Panc1 (cell line): ENCODE measurements around the gene CDC42EP3. TPM values are rescaled to one million over a fixed set of nuclear protein-coding genes. Genes with fewer than 3 reads are reported as not detected.

Experiments used
- ATAC-seq: fragments of 200-7000 bp; cut with Tn5 transposase; 2 replicates; pipeline ENCODE4 v1.9.1; 2020; ENCODE audit warnings: mild to moderate bottlenecking, moderate library complexity
- BruUV-seq: library from RNA; stranded (reverse); fragments of 400-500 nt; replicated peaks from 2 replicates; lab custom pipeline; 2021; lab: Mats Ljungman, UMichigan
- CTCF ChIA-PET: fragments of 300-600 bp; sonication (Branson Sonifier 250); formaldehyde crosslinking; loops from one replicate; lab custom pipeline; 2022; ENCODE audit warnings: antibody characterized with exemption; lab: Charles Lee
- POLR2A ChIA-PET: fragments of 300-600 bp; sonication (Branson Sonifier 250); formaldehyde crosslinking; loops from one replicate; lab custom pipeline; 2022; ENCODE audit warnings: antibody characterized with exemption; lab: Charles Lee
- DNase-seq: peaks from one replicate; pipeline ENCODE4 v3.0.0-alpha.2; 2010; ENCODE audit warnings: low read depth, low spot score
- H3K27ac ChIP-seq: 2 replicates; pipeline ENCODE4 v1.5.1; 2011; ENCODE audit warnings: mild to moderate bottlenecking, low read length, inconsistent platforms
- H3K27me3 ChIP-seq: fragments of 200-500 bp; sonication (Bioruptor generic); 2 replicates; pipeline ENCODE4 v1.6.0; 2014; ENCODE audit warnings: low read length, inconsistent platforms; ENCODE audit not compliant: control insufficient read depth, insufficient read depth
- H3K36me3 ChIP-seq: fragments of 200-500 bp; sonication (Bioruptor generic); 2 replicates; pipeline ENCODE4 v1.5.1; 2014; ENCODE audit warnings: inconsistent platforms, mild to moderate bottlenecking, low read length, moderate library complexity; ENCODE audit not compliant: control insufficient read depth, insufficient read depth
- H3K4me1 ChIP-seq: 2 replicates; pipeline ENCODE4 v1.5.1; 2011; ENCODE audit warnings: inconsistent platforms, mild to moderate bottlenecking, low read length, moderate library complexity; ENCODE audit not compliant: control insufficient read depth, insufficient read depth
- H3K4me3 ChIP-seq, 2 experiments: 2 replicates each; pipeline ENCODE4 v1.5.1; 2011 to 2012; ENCODE audit warnings: low read depth in 2 of 2, low read length in 2 of 2, mild to moderate bottlenecking in 2 of 2, inconsistent platforms in 1 of 2, moderate library complexity in 1 of 2
- H3K9me3 ChIP-seq: fragments of 200-500 bp; sonication (Bioruptor generic); 2 replicates; pipeline ENCODE4 v1.5.1; 2014; ENCODE audit warnings: low read depth, mild to moderate bottlenecking, inconsistent platforms, low read length, moderate library complexity; ENCODE audit not compliant: control insufficient read depth, insufficient read depth
- CTCF ChIP-seq: fragments of 450-650 bp; IDR thresholded peaks from 2 replicates; pipeline ENCODE4 v1.5.1; 2017; ENCODE audit warnings: mild to moderate bottlenecking
- POLR2AphosphoS5 ChIP-seq: IDR thresholded peaks from 2 replicates; pipeline ENCODE4 v1.6.1; 2012; ENCODE audit warnings: mild to moderate bottlenecking, low read depth, low read length, moderate library complexity
- REST ChIP-seq, 2 experiments: IDR thresholded peaks; 2 replicates each; pipeline ENCODE4 v1.6.1; 2011 to 2012; ENCODE audit warnings: low read depth in 2 of 2, control low read depth in 1 of 2, low read length in 1 of 2, mild to moderate bottlenecking in 1 of 2, moderate library complexity in 1 of 2; ENCODE audit not compliant: insufficient read depth in 1 of 2
- SIN3A ChIP-seq: IDR thresholded peaks from 2 replicates; pipeline ENCODE4 v1.6.1; 2012; ENCODE audit warnings: low read depth, mild to moderate bottlenecking, low read length, moderate library complexity, borderline replicate concordance; ENCODE audit not compliant: insufficient read depth
- TCF7L2 ChIP-seq: IDR thresholded peaks from 2 replicates; pipeline ENCODE4 v1.6.1; 2011; ENCODE audit warnings: mild to moderate bottlenecking, low read depth, low read length, inconsistent platforms
- in situ Hi-C: cut with HindIII; loops from 2 replicates; pipeline ENCODE4 v1.10.0; 2016; ENCODE audit warnings: low sequenced_read_pairs, low pct_unique_long_range_greater_than_20kb
- intact Hi-C: fragments of 100-400 bp; cut with micrococcal nuclease; formaldehyde crosslinking; loops from one replicate; pipeline ENCODE4 v1.10.0; 2022; ENCODE audit not compliant: unreplicated experiment
- total RNA-seq: library from RNA; stranded (reverse); gene quantifications from one replicate; pipeline ENCODE4 v1.2.1, GENCODE V29; 2021; ENCODE audit not compliant: unreplicated experiment

Gene CDC42EP3
- total RNA-seq, 1 experiment from 2014 or later = 6.1 TPM

- Histone ChIP-seq H3K9me3 (no peaks in the 10 kb centered on the region), H3K36me3 (no peaks in the 10 kb centered on the region), H3K4me1 (peaks cover 3% of the 10 kb centered on the region; the same call in 1 of the 2 replicates), H3K27me3 (no peaks in the 10 kb centered on the region), H3K4me3 (no peak overlapping the region), H3K27ac (no peak overlapping the region)
- DNase-seq = no peak
- POLR2A ChIA-PET = interaction anchor here (0.6 kb wide), 1 partner anchor 292 kb away, joined by 4 read pairs; no protein-coding TSS in a partner anchor
- ATAC-seq = no peak
- in situ Hi-C loops (no loop called here), intact Hi-C loops (no loop called here)
- CTCF ChIA-PET = no interaction called here
- no TSS peak for BruUV-seq
- TF ChIP-seq POLR2AphosphoS5 (no peak), CTCF (no peak), SIN3A (no peak), REST (IDR thresholded peaks at IDR 0.05; ENCODE audit: insufficient read depth in 1 of 2, low read depth in 2 of 2, low read length in 1 of 2) (no peak), TCF7L2 (no peak)
Measured at GRCh38 chr2:37692711-37693110, 21.3 kb upstream of the CDC42EP3 start.

GRCh38 chr2:37689751-37690150 is 18.3 kb upstream of the CDC42EP3 start:
- ChIA-PET CTCF (no interaction called here), POLR2A (no interaction called here)
- H3K27ac ChIP-seq = no peak overlapping the region

More at GRCh38 chr2:37689751-37690150, 18.3 kb upstream of the CDC42EP3 start:
- Histone ChIP-seq H3K4me1 (peaks cover 3% of the 10 kb centered on the region; the same call in 1 of the 2 replicates), H3K4me3 (no peak overlapping the region), H3K27me3 (no peaks in the 10 kb centered on the region; the same call in 1 of the 2 replicates), H3K36me3 (no peaks in the 10 kb centered on the region), H3K9me3 (no peaks in the 10 kb centered on the region)
- TF ChIP-seq REST (IDR thresholded peaks at IDR 0.05; ENCODE audit: insufficient read depth in 1 of 2, low read depth in 2 of 2, low read length in 1 of 2) = no peak
- TF ChIP-seq TCF7L2 = no peak
- TF ChIP-seq POLR2AphosphoS5 = no peak
- TF ChIP-seq SIN3A = no peak
- no TSS peak for BruUV-seq
- DNase-seq (no peak), ATAC-seq (no peak)
- intact Hi-C loops (no loop called here), in situ Hi-C loops (no loop called here)
